Endodermal cell (in vitro differentiated cells): ENCODE results near the gene MLXIP. TPM values are rescaled to one million over a fixed set of nuclear protein-coding genes. Genes with fewer than 3 reads are reported as not detected.

Experiments used
- DNase-seq: peaks from one replicate; pipeline ENCODE4 v3.0.0-alpha.2; 2017
- H3K27ac ChIP-seq: 2 replicates; pipeline ENCODE4 v1.5.1; 2013; ENCODE audit warnings: mild to moderate bottlenecking, low read depth, low read length, moderate library complexity
- H3K27me3 ChIP-seq: 2 replicates; pipeline ENCODE4 v1.6.1; 2013; ENCODE audit warnings: mild to moderate bottlenecking, low read length, moderate library complexity; ENCODE audit not compliant: insufficient read depth, control insufficient read depth, poor library complexity, severe bottlenecking
- H3K36me3 ChIP-seq: 2 replicates; pipeline ENCODE4 v1.7.0; 2013; ENCODE audit warnings: mild to moderate bottlenecking, low read length, moderate library complexity; ENCODE audit not compliant: control insufficient read depth, insufficient read depth
- H3K4me1 ChIP-seq: one replicate; pipeline ENCODE4 v1.7.0; 2013; ENCODE audit warnings: low read length; ENCODE audit not compliant: control insufficient read depth, insufficient read depth
- H3K4me3 ChIP-seq: 2 replicates; pipeline ENCODE4 v1.5.1; 2013; ENCODE audit warnings: mild to moderate bottlenecking, low read length, moderate library complexity
- H3K9ac ChIP-seq: 2 replicates; pipeline ENCODE4 v1.6.1; 2013; ENCODE audit warnings: mild to moderate bottlenecking, low read length, moderate library complexity; ENCODE audit not compliant: poor library complexity, severe bottlenecking; ENCODE audit errors: extremely low read depth
- H3K9me3 ChIP-seq: 2 replicates; pipeline ENCODE4 v1.6.1; 2013; ENCODE audit warnings: mild to moderate bottlenecking, low read length, moderate library complexity; ENCODE audit not compliant: control insufficient read depth
- H3K27ac Mint-ChIP-seq: 2 replicates; pipeline ENCODE4 v1.8.0; 2020; ENCODE audit warnings: mixed read lengths
- H3K27me3 Mint-ChIP-seq: 2 replicates; pipeline ENCODE4 v1.8.0; 2021; ENCODE audit warnings: mild to moderate bottlenecking, mixed read lengths; ENCODE audit not compliant: insufficient read depth
- H3K36me3 Mint-ChIP-seq: 2 replicates; pipeline ENCODE4 v1.8.0; 2020; ENCODE audit warnings: low read depth, mixed read lengths
- H3K4me1 Mint-ChIP-seq: 2 replicates; pipeline ENCODE4 v1.8.0; 2020; ENCODE audit warnings: mixed read lengths
- H3K4me3 Mint-ChIP-seq: 2 replicates; pipeline ENCODE4 v1.8.0; 2020; ENCODE audit warnings: mild to moderate bottlenecking, moderate library complexity, mixed read lengths
- H3K9me3 Mint-ChIP-seq: 2 replicates; pipeline ENCODE4 v1.8.0; 2020; ENCODE audit warnings: mild to moderate bottlenecking, mixed read lengths
- WGBS, 2 experiments: methylation state at CpG; one replicate each; pipeline versions ENCODE4 v1.1.5 to v1.1.7; 2013; ENCODE audit warnings: missing lambda C conversion rate in 2 of 2, mixed read lengths in 1 of 2; ENCODE audit not compliant: insufficient coverage in 1 of 2, insufficient read length in 1 of 2; 5-methylcytosine and 5-hydroxymethylcytosine counted together
- total RNA-seq, 2 donors: library from RNA; stranded (reverse); fragmentation: NEBNext Ultra II Directional in 1 of 2; extraction: Animal tissue kit (Norgen Biotek cat#: 25700) in 1 of 2; gene quantifications; 2 replicates in 1 of 2; 3 replicates in 1 of 2; pipeline ENCODE4 v1.2.1, GENCODE V29; 2021
- TF ChIP-seq, protein P1 (sequence below): fragments of 200-600 bp; sonication (generic); conservative IDR thresholded peaks from 2 replicates; pipeline ENCODE4 v1.5.0; 2021; ENCODE audit warnings: antibody characterized with exemption, mild to moderate bottlenecking

The MLXIP gene
- total RNA-seq, 2 donors from 2014 or later: 27.4 to 32.2 TPM

DNA sequence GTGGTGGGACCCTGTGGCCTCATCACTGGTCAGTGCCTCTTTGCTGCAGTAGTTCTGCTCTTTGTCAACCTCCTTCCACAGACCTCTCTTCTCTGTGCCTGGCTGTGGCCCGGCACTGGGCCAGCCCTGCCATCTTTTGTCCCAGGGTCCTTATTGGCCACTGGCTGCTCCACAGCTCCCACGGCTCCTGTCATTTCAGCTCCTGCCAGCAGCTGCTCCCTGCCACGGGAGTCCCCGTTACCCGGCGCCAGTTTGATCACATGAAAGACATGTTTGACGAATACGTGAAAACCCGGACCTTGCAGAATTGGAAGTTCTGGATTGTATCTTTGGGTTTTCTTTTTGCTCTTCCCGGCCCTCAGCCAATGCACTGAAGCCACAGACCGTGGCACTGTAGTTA is 60.1 kb downstream of the MLXIP start:
- WGBS, 2 experiments: 93% methylated on average over 9 to 11 of the region's 11 CpGs
- peaks cover 52% of the 10 kb centered on the region for H3K36me3 Mint-ChIP-seq
- H3K9ac ChIP-seq: no peak overlapping the region
- H3K4me1 ChIP-seq: no peaks in the 10 kb centered on the region
- no peak overlapping the region for H3K27ac ChIP-seq
- no peak overlapping the region for H3K27ac Mint-ChIP-seq
- peaks cover 22% of the 10 kb centered on the region for H3K9me3 ChIP-seq
- TF ChIP-seq, protein P1, sequence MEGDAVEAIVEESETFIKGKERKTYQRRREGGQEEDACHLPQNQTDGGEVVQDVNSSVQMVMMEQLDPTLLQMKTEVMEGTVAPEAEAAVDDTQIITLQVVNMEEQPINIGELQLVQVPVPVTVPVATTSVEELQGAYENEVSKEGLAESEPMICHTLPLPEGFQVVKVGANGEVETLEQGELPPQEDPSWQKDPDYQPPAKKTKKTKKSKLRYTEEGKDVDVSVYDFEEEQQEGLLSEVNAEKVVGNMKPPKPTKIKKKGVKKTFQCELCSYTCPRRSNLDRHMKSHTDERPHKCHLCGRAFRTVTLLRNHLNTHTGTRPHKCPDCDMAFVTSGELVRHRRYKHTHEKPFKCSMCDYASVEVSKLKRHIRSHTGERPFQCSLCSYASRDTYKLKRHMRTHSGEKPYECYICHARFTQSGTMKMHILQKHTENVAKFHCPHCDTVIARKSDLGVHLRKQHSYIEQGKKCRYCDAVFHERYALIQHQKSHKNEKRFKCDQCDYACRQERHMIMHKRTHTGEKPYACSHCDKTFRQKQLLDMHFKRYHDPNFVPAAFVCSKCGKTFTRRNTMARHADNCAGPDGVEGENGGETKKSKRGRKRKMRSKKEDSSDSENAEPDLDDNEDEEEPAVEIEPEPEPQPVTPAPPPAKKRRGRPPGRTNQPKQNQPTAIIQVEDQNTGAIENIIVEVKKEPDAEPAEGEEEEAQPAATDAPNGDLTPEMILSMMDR: no peak
- no peak overlapping the region for H3K4me3 Mint-ChIP-seq
- H3K9me3 Mint-ChIP-seq: peaks cover 22% of the 10 kb centered on the region
- no peak for DNase-seq
- peaks cover 30% of the 10 kb centered on the region for H3K36me3 ChIP-seq
- H3K4me3 ChIP-seq: no peak overlapping the region
- H3K4me1 Mint-ChIP-seq: no peaks in the 10 kb centered on the region
- no peaks in the 10 kb centered on the region for H3K27me3 Mint-ChIP-seq
- H3K27me3 ChIP-seq: no peaks in the 10 kb centered on the region

DNA sequence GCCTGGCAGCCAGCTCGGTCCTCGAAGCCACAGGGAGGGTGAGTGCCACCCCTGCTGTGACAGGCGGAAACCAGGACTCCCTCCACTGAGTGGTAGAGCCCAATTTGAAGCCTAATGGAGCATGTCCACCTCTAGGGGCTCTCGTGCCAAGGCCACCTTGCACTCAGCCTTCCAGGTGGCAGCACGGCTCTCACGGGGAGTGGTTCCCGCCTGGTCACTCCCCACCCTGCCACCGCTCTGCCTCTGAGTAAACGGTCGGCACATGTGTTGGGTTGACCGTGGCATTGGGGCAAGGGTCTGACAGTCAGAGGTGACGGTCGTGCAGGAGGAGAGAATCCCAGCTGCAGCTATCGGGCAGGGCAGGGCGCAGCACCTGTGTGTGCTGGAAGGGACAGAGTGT is 60.7 kb downstream of the MLXIP start:
- no peaks in the 10 kb centered on the region for H3K4me1 ChIP-seq
- Mint-ChIP-seq H3K4me1 (no peaks in the 10 kb centered on the region), H3K4me3 (no peak overlapping the region), H3K36me3 (peaks cover 53% of the 10 kb centered on the region), H3K27me3 (no peaks in the 10 kb centered on the region), H3K9me3 (peaks cover 24% of the 10 kb centered on the region), H3K27ac (no peak overlapping the region)
- peaks cover 23% of the 10 kb centered on the region for H3K9me3 ChIP-seq
- no peak overlapping the region for H3K9ac ChIP-seq
- H3K27ac ChIP-seq: no peak overlapping the region
- WGBS, 2 experiments: 93 to 95% methylated on average over 11 to 15 of the region's 15 CpGs
- DNase-seq: no peak
- peaks cover 30% of the 10 kb centered on the region for H3K36me3 ChIP-seq
- TF ChIP-seq, protein P1: no peak
- no peak overlapping the region for H3K4me3 ChIP-seq
- H3K27me3 ChIP-seq: no peaks in the 10 kb centered on the region

DNA sequence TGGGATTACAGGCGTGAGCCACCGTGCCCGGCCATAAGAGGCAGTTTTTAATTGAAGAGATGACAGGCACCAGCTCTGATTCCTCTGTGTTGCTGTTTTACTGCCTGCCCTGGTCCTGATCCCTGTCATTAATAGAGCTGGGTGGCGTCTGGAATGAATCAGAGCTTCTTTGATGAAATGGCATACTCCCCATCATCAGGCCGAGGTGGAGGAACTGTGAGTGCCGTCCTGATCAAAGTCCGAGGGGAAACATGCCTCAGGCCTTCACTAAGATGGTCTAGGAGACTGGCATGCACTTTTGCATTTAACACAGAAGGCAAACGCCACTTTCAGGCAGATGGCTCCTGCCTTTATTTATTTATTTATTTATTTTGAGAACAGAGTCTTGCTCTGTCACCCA is 61.4 kb downstream of the MLXIP start:
- TF ChIP-seq, protein P1: no peak
- no peak for DNase-seq
- 90 to 95% methylated on average over 7 to 8 of the region's 8 CpGs for WGBS, 2 experiments
- H3K4me3 Mint-ChIP-seq: no peak overlapping the region
- Histone ChIP-seq H3K36me3 (peaks cover 30% of the 10 kb centered on the region), H3K27ac (no peak overlapping the region), H3K4me3 (no peak overlapping the region), H3K9me3 (peaks cover 23% of the 10 kb centered on the region), H3K27me3 (no peaks in the 10 kb centered on the region), H3K9ac (no peak overlapping the region), H3K4me1 (no peaks in the 10 kb centered on the region)
- no peaks in the 10 kb centered on the region for H3K4me1 Mint-ChIP-seq
- no peak overlapping the region for H3K27ac Mint-ChIP-seq
- H3K36me3 Mint-ChIP-seq: peaks cover 51% of the 10 kb centered on the region
- no peaks in the 10 kb centered on the region for H3K27me3 Mint-ChIP-seq
- H3K9me3 Mint-ChIP-seq: peaks cover 24% of the 10 kb centered on the region
